GM21381 (cell line): ENCODE measurements around the gene RHBDD3.
A peak's percentile ranks its signal among the peaks of the same experiment; 100 is the strongest.

Source experiments
- ATAC-seq: cut with Tn5 transposase; IDR thresholded peaks from one replicate; pipeline ENCODE4 v1.9.1; 2021; ENCODE audit warnings: mild to moderate bottlenecking, moderate library complexity; ENCODE audit not compliant: unreplicated experiment

Gene RHBDD3

DNA sequence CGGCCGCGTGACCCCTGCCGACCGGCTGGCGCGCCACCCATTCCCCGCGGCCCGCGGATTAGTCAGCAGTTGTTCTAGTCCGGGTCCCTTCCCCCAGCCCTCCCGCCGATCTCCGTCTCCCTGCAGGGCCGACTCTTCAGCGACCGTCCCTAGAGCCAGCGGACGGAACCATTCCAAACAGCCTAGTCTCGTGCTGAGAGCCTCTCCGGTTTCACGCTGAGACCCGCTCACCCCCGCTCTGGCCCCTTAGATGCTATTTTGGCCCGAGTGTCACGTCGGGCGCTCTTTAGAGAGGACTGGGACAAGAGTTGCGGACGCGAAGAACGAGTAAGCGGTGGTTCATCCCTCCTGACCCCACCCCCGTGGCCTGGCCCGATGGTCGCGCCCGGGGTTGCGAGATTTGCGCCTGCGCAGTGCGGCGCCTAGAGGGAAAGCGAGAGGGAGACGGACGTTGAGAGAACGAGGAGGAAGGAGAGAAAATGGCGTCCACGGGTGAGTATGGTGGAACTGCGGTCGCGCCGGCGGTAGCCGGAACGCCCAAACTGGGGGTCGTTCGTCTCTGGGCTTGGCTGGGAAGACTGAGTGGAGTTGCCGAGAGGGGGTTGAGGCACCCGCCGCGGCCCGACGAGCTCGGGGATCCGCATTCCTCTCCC is at the start of gene RHBDD3, which contains the start of gene EWSR1:
RHBDD3 (minus strand) TSS at position 124 of the 653 bp plus-strand sequence. CDS start 2,355 bp downstream, outside the sequence.
EWSR1 (plus strand) TSS at position 411 of the 653 bp plus-strand sequence; CDS start at position 480, 69 bp downstream.
- peak; percentile 76 for ATAC-seq

DNA sequence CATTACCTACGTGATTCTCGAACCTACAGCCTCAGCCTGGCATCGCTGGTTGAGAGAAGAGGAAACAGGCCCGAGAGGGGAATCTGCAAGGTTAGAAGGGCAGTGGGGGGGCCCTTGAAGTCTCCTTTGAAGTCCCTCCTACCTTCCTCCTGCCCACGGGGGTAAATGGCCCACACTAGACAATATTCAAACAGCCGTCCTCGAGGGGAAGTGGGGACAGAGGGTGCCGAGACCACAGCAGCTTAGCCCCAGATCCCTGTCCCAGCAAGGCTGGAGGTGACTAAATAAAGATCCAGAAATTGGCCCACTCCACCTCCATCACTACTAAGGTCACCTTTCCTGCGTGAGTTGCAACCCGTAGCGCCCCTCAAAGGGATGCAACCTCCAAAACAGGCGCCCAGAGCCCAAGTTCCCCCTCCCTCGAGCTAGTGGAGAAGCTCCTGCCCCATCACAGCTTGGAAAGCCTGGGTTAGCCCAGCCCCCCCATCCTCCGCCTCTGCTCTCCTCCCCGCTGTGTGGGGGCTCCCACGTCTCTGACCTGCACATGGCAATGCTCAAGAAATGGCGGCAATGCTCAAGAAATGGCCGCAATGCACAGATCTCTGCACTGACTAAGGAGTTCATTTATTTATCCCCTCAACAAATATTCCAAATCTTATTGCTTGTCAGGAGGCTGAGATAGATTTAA is 48.5 kb upstream of the RHBDD3 start:
- no peak for ATAC-seq

DNA sequence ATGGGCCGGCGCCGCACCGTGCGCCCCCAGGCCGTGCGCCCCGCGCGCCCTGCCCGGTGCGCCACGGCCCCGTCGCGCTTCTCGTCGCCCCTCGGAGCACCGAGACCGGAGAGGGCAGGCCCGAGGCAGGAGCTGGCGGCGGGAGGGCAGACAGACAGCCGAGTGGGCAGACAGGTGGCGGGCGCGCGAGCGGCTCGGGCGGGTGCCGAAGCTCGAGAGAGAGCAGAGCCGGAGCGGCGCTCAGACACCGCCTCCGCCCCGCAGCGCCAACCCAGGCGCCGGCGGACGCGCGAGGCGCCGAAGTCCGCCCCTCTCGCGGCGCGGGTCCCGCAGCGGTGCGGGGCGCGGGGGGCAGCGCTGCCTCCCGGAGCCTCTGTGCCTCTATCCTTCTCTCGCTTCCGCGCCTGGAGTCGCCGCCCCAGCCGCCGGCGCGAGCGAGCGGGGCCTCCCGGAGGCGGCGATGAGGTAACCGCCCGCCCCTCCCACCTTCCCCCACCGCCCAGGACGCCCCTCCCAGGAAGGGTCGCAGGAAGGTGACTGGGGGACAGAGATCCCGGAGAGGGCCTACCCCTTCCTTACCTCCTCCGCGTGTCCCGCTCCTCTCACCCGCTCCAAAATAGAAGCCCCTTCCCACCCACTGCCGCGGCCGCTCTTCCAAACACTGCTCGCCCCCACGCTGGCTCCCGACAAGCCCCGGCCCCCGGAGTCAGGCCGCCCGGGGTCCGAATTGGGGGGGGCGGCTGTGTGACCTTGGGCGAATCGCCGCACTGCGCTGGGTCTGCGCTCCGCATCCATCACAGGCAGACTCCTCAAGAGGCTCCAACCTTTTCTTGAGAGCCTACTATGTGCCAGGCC is 47.7 kb upstream of the RHBDD3 start, which contains the start of gene RASL10A:
RASL10A (minus strand) TSS at position 412 of the 855 bp plus-strand sequence. CDS start 451 bp downstream, outside the sequence.
- no peak for ATAC-seq

DNA sequence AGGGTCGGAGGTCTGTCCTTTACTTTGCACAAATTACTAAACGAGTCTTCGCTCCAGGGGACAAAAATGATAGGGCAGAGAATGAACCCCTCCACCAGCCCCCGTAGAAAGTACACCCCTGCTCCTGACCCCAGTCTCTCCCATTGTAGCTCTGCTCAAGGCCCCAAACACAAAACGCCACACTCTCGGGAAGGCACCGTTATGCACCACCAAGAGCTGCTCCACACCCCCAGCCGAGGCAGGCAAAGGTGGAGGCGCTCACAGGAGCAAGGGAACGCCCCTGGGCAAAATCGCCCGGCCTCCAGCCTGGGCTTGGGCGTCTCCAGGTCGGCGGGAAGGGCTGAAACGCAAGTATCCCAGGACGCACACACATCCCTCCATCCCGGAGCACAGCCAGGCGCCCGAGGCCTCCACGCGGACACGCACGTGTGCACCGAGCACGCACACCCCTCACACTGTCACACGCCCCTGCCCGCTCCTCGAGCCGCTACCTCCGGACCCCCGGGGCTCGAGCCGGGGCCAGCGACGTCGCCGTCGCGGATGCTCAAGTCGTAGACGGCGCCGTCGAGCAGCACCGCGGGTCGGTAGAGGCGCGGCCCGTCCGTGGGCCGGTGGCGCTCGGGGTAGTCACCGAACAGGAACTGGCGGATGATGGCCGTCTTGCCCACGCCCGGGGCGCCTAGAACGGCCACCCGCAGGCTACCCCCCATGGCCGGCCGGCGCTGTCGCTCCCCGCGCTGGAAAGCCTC is 46.9 kb upstream of the RHBDD3 start:
- ATAC-seq, result no peak

DNA sequence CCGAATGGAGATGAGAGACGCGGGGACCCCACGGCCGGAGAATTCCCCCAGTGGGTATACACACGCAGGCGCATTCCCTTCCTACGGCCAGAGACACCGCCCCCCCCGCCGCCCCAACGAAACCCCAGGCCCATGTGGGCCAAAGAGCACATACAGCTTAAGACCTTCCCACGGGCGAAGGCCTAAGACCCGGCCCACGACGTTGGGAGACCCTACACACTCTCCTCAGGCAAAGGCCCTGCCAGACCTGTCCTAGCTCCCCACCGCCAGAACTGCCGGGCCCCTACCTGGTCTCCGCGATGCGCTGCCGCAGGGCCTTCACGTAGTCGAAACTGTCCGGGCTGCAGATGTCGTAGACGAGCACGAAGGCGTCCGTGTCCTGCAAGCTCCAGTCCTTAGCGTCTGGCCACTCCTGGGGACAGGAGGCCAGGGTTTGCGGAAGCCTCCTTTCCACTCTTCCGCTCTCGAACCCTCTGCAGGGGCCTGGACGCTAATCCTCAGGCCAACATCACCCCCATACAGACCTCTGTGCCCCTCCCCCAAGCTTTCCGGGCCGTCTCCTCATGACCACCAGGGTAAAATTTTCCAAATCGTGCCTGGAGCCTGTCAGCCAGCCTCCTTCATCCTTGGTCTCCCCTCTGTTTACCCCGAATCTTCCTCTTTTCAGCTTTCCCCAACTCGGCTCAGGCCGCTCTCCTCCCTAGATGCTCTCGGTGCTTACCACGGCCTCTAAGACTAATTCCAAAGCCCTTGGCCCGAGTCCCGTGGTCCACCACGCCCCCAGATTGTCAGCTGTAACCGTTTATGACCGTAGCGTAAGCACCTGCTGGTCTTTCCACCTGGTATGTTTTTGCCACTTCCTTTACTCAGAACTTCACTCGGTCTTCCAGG is 46.0 kb upstream of the RHBDD3 start:
- no peak for ATAC-seq

DNA sequence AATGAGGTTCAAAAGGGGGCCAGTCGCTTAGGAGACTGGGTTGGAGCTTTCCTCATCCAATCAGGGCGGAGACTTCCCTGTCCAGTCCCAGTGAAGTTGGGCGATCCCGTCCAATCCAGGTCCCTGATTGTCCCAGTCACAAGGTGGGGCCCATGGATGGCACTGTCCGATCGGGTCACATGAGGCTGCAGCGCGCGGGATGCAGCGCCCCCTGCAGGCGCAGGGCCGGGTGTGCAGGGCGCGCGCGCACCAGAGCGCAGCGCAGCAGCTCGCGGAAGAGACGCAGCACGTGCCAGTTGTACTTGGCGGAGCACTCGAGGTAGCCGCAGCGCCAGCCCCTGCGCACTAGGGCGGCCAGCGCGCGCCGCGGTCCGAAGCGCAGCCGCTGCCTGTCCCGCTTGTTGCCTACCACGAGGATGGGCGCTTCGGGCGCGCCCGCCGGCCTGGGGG is 45.4 kb upstream of the RHBDD3 start:
- ATAC-seq, result no peak

DNA sequence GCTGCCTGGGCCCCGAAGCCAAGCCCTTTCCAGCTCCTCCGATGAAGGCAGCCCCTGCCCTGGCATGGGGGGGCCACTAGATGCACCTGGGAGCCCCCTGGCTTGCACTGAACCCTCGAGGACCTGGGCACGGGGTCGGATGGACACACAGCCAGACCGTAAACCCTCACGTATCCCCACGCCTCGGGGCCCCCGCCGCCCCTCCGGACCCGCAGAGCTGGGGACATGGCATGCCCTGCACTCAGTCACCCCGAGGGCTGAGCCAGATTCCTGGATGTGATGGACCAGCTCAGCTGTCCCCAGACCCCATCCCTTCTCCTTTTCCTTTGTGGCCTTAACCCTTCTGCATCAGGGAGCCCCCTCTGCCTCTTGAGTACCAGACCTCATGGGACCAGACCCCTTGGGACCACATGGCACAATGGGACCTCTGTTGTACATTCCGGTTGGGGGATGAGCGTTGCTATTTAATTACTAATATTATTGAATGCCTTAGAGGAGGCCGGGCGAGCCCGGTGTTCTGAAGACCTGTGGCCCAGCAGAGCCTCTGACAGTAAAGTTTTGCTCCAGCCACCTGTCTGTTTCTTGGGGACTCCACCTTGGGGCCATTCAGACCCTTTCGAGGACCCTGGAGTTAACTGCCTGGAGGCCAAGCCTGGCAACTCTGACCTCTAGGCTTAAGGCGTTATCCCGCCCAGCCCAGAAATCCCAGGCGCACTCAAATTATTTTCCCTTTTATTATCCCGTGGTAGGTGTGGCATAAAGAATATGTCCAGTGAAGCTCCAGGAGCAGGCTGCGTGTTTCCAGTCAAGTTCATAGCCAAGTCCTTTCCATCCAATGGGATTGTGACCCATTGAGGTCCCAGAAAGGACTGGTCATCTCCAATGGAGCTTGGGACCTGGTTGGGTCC is 44.7 kb upstream of the RHBDD3 start:
- ATAC-seq, result no peak

DNA sequence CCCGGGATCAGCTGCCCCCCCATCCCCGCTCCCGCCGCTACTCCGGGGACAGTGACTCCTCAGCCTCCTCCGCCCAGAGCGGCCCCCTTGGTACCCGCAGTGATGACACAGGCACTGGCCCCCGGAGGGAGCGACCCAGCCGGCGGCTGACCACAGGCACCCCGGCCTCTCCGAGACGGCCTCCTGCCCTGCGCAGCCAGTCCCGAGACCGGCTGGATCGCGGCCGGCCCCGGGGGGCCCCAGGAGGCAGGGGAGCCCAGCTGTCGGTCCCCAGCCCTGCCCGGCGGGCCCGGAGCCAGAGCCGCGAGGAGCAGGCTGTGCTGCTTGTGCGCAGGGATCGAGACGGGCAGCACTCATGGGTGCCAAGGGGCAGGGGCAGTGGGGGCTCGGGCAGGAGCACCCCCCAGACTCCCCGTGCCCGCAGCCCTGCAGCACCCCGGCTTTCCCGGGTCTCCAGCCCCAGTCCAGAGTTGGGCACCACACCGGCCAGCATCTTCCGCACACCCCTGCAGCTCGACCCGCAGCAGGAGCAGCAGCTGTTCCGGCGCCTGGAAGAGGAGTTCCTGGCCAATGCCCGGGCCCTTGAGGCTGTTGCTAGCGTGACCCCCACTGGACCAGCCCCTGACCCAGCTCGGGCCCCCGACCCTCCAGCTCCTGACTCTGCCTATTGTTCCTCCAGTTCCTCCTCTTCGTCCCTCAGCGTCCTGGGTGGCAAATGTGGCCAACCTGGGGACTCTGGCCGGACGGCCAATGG is 43.9 kb upstream of the RHBDD3 start:
- ATAC-seq, result no peak

DNA sequence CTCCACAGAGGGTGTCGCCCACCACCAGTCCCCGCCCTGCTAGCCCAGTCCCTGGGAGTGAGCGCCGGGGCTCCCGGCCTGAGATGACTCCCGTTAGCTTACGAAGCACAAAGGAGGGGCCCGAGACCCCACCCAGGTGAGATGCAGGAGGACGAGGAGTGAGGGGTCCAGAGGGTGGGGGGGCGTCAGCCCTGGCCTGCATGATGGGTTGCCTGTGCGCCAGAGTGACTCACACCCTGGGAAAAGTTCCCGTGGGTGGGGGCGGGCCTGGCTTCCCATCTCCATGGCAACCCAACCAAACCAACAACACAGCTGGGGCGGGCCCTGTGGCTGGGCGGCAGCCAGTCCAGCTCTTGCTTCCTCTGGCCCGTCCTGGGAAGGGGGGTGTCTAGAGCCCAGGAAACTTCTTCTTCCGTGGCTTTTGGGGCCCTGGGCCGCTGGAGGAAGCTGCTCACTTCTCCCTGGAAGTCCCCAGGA is 43.1 kb upstream of the RHBDD3 start:
- no peak for ATAC-seq

DNA sequence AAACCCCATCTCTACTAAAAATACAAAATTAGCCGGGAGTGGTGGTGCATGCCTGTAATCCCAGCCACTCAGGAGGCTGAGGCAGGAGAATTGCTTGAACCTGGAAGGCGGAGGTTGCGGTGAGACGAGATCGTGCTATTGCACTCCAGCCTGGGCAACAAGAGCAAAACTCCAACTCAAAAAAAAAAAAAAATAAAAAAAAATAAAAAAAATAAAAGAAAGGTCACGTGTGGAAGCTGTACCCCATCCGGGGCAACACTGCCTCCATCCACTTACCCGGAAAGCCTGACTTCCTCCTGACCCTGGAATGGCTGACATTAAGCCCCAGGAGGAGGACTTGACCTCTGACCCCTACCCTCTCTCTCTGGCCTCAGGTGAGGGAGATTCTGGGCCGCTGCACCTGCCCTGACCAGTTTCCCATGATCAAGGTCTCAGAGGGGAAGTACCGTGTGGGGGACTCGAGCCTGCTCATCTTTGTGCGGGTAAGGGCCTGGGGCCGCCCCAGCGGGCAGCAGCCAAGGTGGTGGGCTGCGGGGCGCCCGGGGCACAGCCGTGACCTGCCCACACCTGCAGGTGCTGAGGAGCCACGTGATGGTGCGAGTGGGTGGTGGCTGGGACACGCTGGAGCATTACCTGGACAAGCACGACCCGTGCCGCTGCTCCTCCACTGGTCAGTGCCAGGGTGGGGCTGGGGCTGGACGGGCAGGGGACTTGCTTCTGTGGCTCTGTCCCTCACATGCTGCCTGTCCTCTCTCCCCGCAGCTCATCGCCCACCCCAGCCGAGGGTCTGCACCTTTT is 42.5 kb upstream of the RHBDD3 start:
- no peak for ATAC-seq

DNA sequence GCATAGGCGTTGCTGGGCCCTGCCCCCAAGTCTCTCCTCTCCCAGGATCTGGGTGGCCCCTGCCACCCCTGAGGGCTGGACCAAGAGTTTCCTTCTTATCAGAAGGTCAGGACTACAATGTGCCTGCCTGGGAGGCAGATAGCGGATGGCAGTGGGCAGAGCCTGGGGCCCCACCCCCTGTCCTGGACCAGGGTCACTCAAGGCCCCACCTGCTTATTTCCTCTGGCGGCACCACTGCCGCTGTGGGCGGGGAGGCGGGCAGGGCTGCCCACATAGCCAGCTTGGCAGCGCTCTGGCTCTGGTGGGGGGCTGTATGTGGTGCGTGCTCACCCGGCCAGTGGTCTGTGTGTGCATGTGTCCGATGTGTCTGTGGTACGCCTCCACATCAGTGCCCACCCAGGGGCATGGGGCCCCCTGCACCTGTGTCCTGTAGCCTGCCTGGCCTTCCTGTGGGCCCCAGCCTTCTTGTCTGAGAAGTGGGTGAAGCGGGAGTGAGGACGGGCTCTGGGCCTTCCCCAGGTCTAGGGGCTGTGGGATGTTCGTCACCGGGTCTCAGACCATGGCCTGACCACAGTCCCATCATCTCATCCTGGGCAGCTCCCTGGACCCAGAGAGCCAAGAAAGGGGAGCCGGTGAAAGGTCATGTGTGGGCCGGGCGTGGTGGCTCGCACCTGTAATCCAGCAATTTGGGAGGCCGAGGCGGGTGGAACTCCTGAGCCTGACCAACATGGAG is 41.7 kb upstream of the RHBDD3 start:
- ATAC-seq, result no peak

DNA sequence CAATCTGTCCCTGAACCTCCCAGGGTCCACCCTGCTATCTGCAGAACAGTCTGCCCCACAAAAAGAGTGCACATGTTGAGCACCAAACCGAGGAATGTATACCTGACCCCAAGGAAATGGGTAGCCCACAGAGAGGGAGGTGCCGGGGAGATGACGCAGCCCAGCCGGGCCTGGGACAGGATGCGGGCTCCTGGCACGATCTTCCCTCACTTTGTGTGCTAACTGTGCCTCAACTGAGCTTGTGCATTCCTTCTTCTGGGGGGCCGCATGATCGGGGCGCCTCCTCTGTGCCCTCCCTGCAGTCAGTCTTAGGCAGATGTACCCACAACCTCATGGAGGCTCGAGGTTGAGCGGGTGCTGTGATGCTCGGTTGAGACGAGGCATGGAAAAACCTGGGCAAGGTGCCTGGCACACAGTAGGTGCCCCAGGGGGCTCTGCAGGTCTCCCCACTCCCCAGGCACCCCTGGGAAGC is 41.0 kb upstream of the RHBDD3 start:
- ATAC-seq, result no peak

DNA sequence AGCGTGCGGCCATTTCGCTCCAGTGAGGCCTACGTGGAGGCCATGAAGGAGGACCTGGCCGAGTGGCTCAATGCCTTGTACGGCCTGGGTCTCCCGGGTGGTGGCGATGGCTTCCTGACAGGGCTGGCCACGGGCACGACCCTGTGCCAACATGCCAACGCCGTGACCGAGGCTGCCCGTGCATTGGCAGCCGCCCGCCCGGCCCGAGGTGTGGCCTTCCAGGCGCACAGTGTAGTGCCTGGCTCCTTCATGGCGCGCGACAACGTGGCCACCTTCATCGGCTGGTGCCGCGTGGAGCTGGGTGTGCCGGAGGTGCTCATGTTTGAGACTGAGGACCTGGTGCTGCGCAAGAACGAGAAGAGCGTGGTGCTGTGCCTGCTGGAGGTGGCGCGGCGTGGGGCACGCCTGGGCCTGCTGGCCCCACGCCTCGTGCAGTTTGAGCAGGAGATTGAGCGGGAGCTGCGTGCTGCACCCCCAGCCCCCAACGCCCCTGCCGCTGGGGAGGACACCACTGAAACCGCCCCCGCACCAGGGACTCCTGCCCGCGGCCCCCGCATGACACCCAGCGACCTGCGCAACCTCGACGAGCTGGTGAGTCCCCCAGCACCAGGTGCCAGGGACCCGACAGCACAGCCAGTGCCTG is 40.5 kb upstream of the RHBDD3 start:
- no peak for ATAC-seq

DNA sequence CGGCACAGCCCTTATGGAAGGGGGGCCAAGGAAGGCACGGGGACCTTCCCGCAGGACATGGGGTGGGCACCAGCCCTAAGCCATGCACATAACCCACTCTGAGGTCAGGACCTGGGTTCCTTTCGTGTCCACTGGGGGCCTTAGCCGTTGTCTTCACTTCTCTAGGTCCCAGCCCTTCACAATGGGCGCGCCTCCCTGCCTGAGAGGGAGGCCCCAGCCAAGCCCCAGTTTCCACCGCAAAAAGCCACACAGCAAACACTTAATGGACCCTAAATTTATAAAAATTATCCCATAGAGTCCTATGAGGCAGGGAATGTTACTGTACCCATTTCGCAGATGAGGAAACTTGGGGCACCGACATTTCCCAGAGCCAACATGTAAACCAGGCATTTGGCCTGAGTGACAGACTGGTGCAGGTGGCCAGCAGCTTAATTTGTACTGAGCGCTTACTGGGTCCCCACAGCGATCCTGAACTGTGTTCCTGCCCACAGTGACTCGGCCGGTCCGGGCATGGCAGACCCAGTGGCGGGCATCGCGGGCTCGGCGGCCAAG is 39.9 kb upstream of the RHBDD3 start:
- no peak for ATAC-seq

DNA sequence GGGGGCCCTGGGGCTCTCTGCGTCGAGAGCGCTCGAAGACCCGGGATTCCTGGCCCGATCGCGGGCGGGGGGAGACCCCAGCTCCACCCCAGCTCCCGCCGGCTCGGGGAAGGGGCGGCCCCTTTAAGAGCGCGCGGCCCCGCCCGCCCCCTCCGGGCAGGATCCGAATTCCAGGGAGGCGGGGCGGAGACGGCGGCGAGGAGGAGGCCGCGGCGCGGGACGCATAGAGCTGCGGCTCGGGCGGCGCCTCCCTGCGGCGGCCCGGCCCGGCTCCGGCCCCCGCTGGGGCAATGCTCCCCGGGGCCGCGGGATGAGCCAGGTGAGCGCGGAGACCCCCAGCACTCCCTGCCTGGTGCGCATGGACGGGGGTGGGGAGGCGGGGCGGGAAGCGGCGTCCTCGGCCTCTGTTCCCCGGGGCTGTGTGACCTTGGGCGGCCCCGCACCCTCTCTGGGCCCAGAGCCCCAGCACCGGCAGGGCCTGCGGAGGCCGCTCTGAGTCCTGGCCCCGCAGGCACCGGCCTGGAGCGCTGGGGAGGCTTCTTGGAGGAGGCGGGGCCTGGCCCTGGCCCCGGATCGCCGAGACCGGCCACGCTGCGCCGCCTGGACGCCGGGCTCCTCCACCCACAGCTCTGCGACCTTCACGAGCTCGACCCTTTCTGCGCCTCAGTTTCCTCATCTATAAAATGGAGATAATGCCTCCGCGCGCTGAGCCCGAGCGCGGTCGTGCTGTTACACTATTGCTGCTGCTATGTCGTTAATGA is 39.2 kb upstream of the RHBDD3 start:
- ATAC-seq, result no peak
